ENCODE data around the gene NR1H2. TPM values are rescaled to one million over a fixed set of nuclear protein-coding genes. Genes with fewer than 3 reads are reported as not detected.
A peak's percentile ranks its signal among the peaks of the same experiment; 100 is the strongest.

The NR1H2 gene
- total and polyA plus RNA-seq, 10 of the 15 experiments (the other 5 are each of a cell fraction or from before 2014, with no cell fraction given): 0.05 to 54.2 (median 35.1) TPM

GRCh38 chr19:50428772-50429463 lies 52.7 kb downstream of the NR1H2 start:
- H3K4me2 ChIP-seq (ENCODE audit: control insufficient read depth, insufficient read depth): no peak overlapping the region

More at GRCh38 chr19:50428772-50429463, 52.7 kb downstream of the NR1H2 start:
- SMC1A ChIA-PET (ENCODE audit: uncharacterized antibody, unreplicated experiment): interaction anchor here (1.1 kb wide), 1 partner anchor 58 kb away, joined by 3 read pairs; no protein-coding TSS in a partner anchor
- H2AFZ ChIP-seq (ENCODE audit: control insufficient read depth, low read depth, low read length): no peak overlapping the region
- BruUV-seq (replicated peaks): no TSS peak
- RAD21 ChIA-PET (ENCODE audit: unreplicated experiment): interaction anchor here (1.2 to 2.3 kb wide), 3 partner anchors 12 to 60 kb away, joined by 3 to 7 read pairs (median 5); no protein-coding TSS in a partner anchor
- 93% methylated on average over 7 of the region's 7 CpGs for WGBS (ENCODE audit: insufficient coverage, insufficient replicate concordance, low lambda C conversion rate, missing lambda C conversion rate)
- no peaks in the 10 kb centered on the region for H3K9me3 ChIP-seq (replicated peaks; ENCODE audit: control insufficient read depth, insufficient read depth, low read length)
- CTCF ChIA-PET: interaction anchor here (0.8 to 2.1 kb wide), 2 partner anchors 13 to 72 kb away, joined by 3 to 6 read pairs; no protein-coding TSS in a partner anchor
- FAIRE-seq (no peak), DNase-seq (ENCODE audit: low read depth, low spot score) (no peak), ATAC-seq (no peak)
- H3K36me3 ChIP-seq (ENCODE audit: control insufficient read depth in 2 of 2, insufficient read depth in 2 of 2, low read length in 1 of 2): peaks cover 2 to 6% of the 10 kb centered on the region in 2 experiments; a peak in 3 of 4 replicates
- no peak overlapping the region for H3K9ac ChIP-seq (ENCODE audit: control insufficient read depth, insufficient read depth, low read length)
- no peaks in the 10 kb centered on the region for H3K79me2 ChIP-seq (ENCODE audit: control insufficient read depth, insufficient read depth, low read length)
- H4K20me1 ChIP-seq (ENCODE audit: control insufficient read depth, insufficient read depth): no peaks in the 10 kb centered on the region
- no peaks in the 10 kb centered on the region for H3K27me3 ChIP-seq (replicated peaks in 1 of 2; ENCODE audit: control insufficient read depth in 2 of 2, insufficient read depth in 2 of 2, low read length in 1 of 2)
- H3K4me3 ChIP-seq: no peak overlapping the region
- in situ Hi-C loops (cut with MboI): no loop called here
- H3K27ac ChIP-seq (ENCODE audit: control insufficient read depth, insufficient read depth): peak overlapping the region; percentile 18; the same call in 1 of the 2 replicates
- intact Hi-C loops (cut with micrococcal nuclease; ENCODE audit: unreplicated experiment): no loop called here
- POLR2A ChIA-PET: interaction anchor here (0.6 to 4.2 kb wide), 2 partner anchors 11 to 34 kb away, joined by 4 to 26 read pairs; partner anchors contain the start of gene SPIB
- H3K4me1 ChIP-seq (ENCODE audit: control insufficient read depth, insufficient read depth, low read length): peaks cover 50% of the 10 kb centered on the region
- TF ChIP-seq PAX5 (IDR thresholded peaks at IDR 0.05; ENCODE audit: borderline replicate concordance, low read depth, low read length): no peak
- peak; percentile 96 for TF ChIP-seq MLLT1 (IDR thresholded peaks at IDR 0.05)
- TF ChIP-seq PML (IDR thresholded peaks at IDR 0.05; ENCODE audit: low read length): peak; percentile 25; the same call in 1 of the 2 replicates
- TF ChIP-seq PBX3 (IDR thresholded peaks at IDR 0.05; ENCODE audit: insufficient replicate concordance, low read depth, low read length): no peak
- peak; percentile 63; the same call in 1 of the 2 replicates for TF ChIP-seq SMAD5 (IDR thresholded peaks at IDR 0.05; ENCODE audit: low read depth)

Data from GM12878 (cell line).